HepG2 (cell line): ENCODE measurements around the gene ANKS6. TPM values are rescaled to one million over a fixed set of nuclear protein-coding genes. Genes with fewer than 3 reads are reported as not detected.

ENCODE experiments used
- ATAC-seq: fragments of 200-7000 bp; cut with Tn5 transposase; 3 replicates; pipeline ENCODE4 v1.9.1; 2020; ENCODE audit warnings: mild to moderate bottlenecking, moderate library complexity
- BruUV-seq: library from RNA; stranded (reverse); fragments of 400-500 nt; replicated peaks from 2 replicates; lab custom pipeline; 2021; lab: Mats Ljungman, UMichigan
- CTCF ChIA-PET: fragments of 300-600 bp; formaldehyde crosslinking; extraction: SDS; loops from one replicate; lab custom pipeline; 2021; ENCODE audit warnings: low total read pairs, inconsistent platforms, low intra/inter-chr PET ratio; lab: Yijun Ruan, JAX
- POLR2A ChIA-PET: fragments of 350-600 bp; sonication (Branson Sonifier 250); formaldehyde crosslinking; loops from one replicate; lab custom pipeline; 2020; ENCODE audit warnings: antibody characterized with exemption, inconsistent platforms; lab: Yijun Ruan, JAX
- DNase-seq: peaks from one replicate; pipeline ENCODE4 v3.0.0-alpha.2; 2015; ENCODE audit warnings: low spot score
- FAIRE-seq: peaks from 3 replicates; lab custom pipeline; 2011; peaks lifted over from hg19 to GRCh38; lab: Jason Lieb, UNC
- H2AFZ ChIP-seq: one replicate; pipeline ENCODE4 v1.6.1; 2011; ENCODE audit warnings: low read length, inconsistent platforms
- H3K27ac ChIP-seq: fragments of 300-600 bp; 3 replicates; pipeline ENCODE4 v1.8.0; 2011; ENCODE audit warnings: mixed run types, mild to moderate bottlenecking, mixed read lengths, low read length, inconsistent platforms; ENCODE audit not compliant: insufficient read depth; ENCODE audit errors: extremely low read length
- H3K27me3 ChIP-seq, 2 experiments: fragments of 200-600 bp in 1 of 2; 2 replicates in 1 of 2; 3 replicates in 1 of 2; pipeline versions ENCODE4 v1.6.0 to v1.8.0; 2011; ENCODE audit warnings: low read length in 2 of 2, mild to moderate bottlenecking in 2 of 2, moderate library complexity in 2 of 2, inconsistent platforms in 1 of 2; ENCODE audit not compliant: insufficient read depth in 2 of 2, control insufficient read depth in 1 of 2
- H3K36me3 ChIP-seq, 2 experiments: fragments of 200-600 bp in 1 of 2; replicated peaks in 1 of 2; 2 replicates in 1 of 2; 3 replicates in 1 of 2; pipeline versions ENCODE4 v1.5.1 to v1.8.0; 2011; ENCODE audit warnings: low read length in 2 of 2, inconsistent platforms in 1 of 2; ENCODE audit not compliant: insufficient read depth in 2 of 2, control insufficient read depth in 1 of 2
- H3K4me1 ChIP-seq: 2 replicates; pipeline ENCODE4 v1.5.1; 2012; ENCODE audit warnings: low read length, inconsistent platforms; ENCODE audit not compliant: insufficient read depth
- H3K4me2 ChIP-seq: 2 replicates; pipeline ENCODE4 v1.6.0; 2011; ENCODE audit warnings: low read depth, low read length, inconsistent platforms
- H3K4me3 ChIP-seq, 3 experiments: fragments of 200-600 bp in 1 of 3; sonication (generic), shearing (Covaris generic) in 1 of 3; replicated peaks in 1 of 3; 2 replicates each; pipeline ENCODE4 v1.5.1; 2011 to 2016; ENCODE audit warnings: low read length in 3 of 3, inconsistent platforms in 2 of 3, low read depth in 2 of 3, mild to moderate bottlenecking in 2 of 3, control low read depth in 1 of 3, mixed read lengths in 1 of 3; ENCODE audit not compliant: insufficient read depth in 1 of 3
- H3K79me2 ChIP-seq: one replicate; pipeline ENCODE4 v1.6.1; 2011; ENCODE audit warnings: low read length, inconsistent platforms; ENCODE audit not compliant: insufficient read depth
- H3K9ac ChIP-seq: 2 replicates; pipeline ENCODE4 v1.6.0; 2011; ENCODE audit warnings: mild to moderate bottlenecking, low read depth, low read length, inconsistent platforms; ENCODE audit not compliant: insufficient read depth
- H3K9me3 ChIP-seq: 2 replicates; pipeline ENCODE4 v1.5.1; 2012; ENCODE audit warnings: mild to moderate bottlenecking, low read length
- H4K20me1 ChIP-seq: 2 replicates; pipeline ENCODE4 v1.6.0; 2011; ENCODE audit warnings: inconsistent platforms, mild to moderate bottlenecking, low read length, moderate library complexity; ENCODE audit not compliant: insufficient read depth
- CCDC6 ChIP-seq: sonication (generic); formaldehyde crosslinking; IDR thresholded peaks from 2 replicates; pipeline ENCODE4 v1.8.1; 2022; ENCODE audit warnings: mild to moderate bottlenecking, missing genetic modification reagents, moderate library complexity
- FOSL1 ChIP-seq: sonication (generic); formaldehyde crosslinking; IDR thresholded peaks from 2 replicates; pipeline ENCODE4 v1.9.0; 2021; ENCODE audit warnings: missing genetic modification reagents, borderline replicate concordance
- HNRNPUL1 ChIP-seq: fragments of 200-400 bp; formaldehyde crosslinking; IDR thresholded peaks from 2 replicates; pipeline ENCODE4 v1.6.1; 2017; ENCODE audit warnings: low read depth, mild to moderate bottlenecking, low read length, moderate library complexity
- PAWR ChIP-seq: sonication (generic); formaldehyde crosslinking; IDR thresholded peaks from 2 replicates; pipeline ENCODE4 v1.4.0; 2020; ENCODE audit warnings: missing genetic modification reagents, mild to moderate bottlenecking, borderline replicate concordance
- SMC3 ChIP-seq: IDR thresholded peaks from 2 replicates; pipeline ENCODE4 v1.6.1; 2011; ENCODE audit warnings: low read length, improper control_type of control experiment
- ZFP1 ChIP-seq: IDR thresholded peaks from 2 replicates; pipeline ENCODE4 v1.6.1; 2016
- ZFP36L1 ChIP-seq: sonication (generic); formaldehyde crosslinking; IDR thresholded peaks from 2 replicates; pipeline ENCODE4 v1.8.0; 2022; ENCODE audit warnings: mild to moderate bottlenecking, missing genetic modification reagents, moderate library complexity
- ZFP82 ChIP-seq: sonication (generic); formaldehyde crosslinking; IDR thresholded peaks from 2 replicates; pipeline ENCODE4 v1.5.1; 2020; ENCODE audit warnings: mild to moderate bottlenecking, missing genetic modification reagents, borderline replicate concordance
- ZFP90 ChIP-seq: sonication (generic); formaldehyde crosslinking; IDR thresholded peaks from 2 replicates; pipeline ENCODE4 v1.8.0; 2022; ENCODE audit warnings: missing genetic modification reagents, mild to moderate bottlenecking, inconsistent platforms, borderline replicate concordance
- ZNF570 ChIP-seq: sonication (generic); formaldehyde crosslinking; IDR thresholded peaks from 2 replicates; pipeline ENCODE4 v1.4.0; 2020; ENCODE audit warnings: mild to moderate bottlenecking, missing genetic modification reagents, borderline replicate concordance
- ZNF644 ChIP-seq: IDR thresholded peaks from 2 replicates; pipeline ENCODE4 v1.6.1; 2016; ENCODE audit warnings: low read depth
- ZNF678 ChIP-seq: sonication (generic); formaldehyde crosslinking; IDR thresholded peaks from 2 replicates; pipeline ENCODE4 v1.4.0; 2020; ENCODE audit warnings: mild to moderate bottlenecking, missing genetic modification reagents
- WGBS: methylation state at CpG from one replicate; pipeline ENCODE4 v1.1.6; 2017; ENCODE audit warnings: low lambda C conversion rate; 5-methylcytosine and 5-hydroxymethylcytosine counted together
- in situ Hi-C: cut with HindIII; loops from 2 replicates; pipeline ENCODE4 v1.10.0; 2017; ENCODE audit warnings: low pct_unique_long_range_greater_than_20kb; ENCODE audit not compliant: extremely low pct_ligation_motif_present
- intact Hi-C: fragments of 100-400 bp; cut with micrococcal nuclease; formaldehyde crosslinking; loops from one replicate; pipeline ENCODE4 v1.10.0; 2022; ENCODE audit not compliant: unreplicated experiment
- polyA plus RNA-seq, 8 experiments: library from polyadenylated mRNA; depleted of rRNA in 3 of 8; stranded (reverse) in 7 of 8; unstranded in 1 of 8; fragments of >200 nt; fragmentation: Illumina TruSeq in 4 of 8; extraction: Trizol in 4 of 8; gene quantifications; 2 replicates each; pipeline versions ENCODE4 v1.2.1 to v1.2.3, GENCODE V29; 2011 to 2016; ENCODE audit warnings: low read depth in 4 of 8, missing spikeins in 1 of 8, mixed read lengths in 1 of 8; ENCODE audit not compliant: insufficient read depth in 1 of 8
- total RNA-seq, 5 experiments: library from RNA; depleted of rRNA; stranded (reverse); fragments of >200 nt; fragmentation: Illumina TruSeq; extraction: Trizol; gene quantifications; 2 replicates each; pipeline ENCODE4 v1.2.3, GENCODE V29; 2016; ENCODE audit warnings: low read depth in 1 of 5
- TF ChIP-seq, protein P1 (sequence below): sonication (generic); formaldehyde crosslinking; IDR thresholded peaks from 2 replicates; pipeline ENCODE4 v1.5.0; 2020; ENCODE audit warnings: mild to moderate bottlenecking, missing genetic modification reagents, borderline replicate concordance

Gene ANKS6
- total and polyA plus RNA-seq, 2 of the 13 experiments (the other 11 are each of a cell fraction or from before 2014, with no cell fraction given) = 8.8 to 10.7 TPM

DNA sequence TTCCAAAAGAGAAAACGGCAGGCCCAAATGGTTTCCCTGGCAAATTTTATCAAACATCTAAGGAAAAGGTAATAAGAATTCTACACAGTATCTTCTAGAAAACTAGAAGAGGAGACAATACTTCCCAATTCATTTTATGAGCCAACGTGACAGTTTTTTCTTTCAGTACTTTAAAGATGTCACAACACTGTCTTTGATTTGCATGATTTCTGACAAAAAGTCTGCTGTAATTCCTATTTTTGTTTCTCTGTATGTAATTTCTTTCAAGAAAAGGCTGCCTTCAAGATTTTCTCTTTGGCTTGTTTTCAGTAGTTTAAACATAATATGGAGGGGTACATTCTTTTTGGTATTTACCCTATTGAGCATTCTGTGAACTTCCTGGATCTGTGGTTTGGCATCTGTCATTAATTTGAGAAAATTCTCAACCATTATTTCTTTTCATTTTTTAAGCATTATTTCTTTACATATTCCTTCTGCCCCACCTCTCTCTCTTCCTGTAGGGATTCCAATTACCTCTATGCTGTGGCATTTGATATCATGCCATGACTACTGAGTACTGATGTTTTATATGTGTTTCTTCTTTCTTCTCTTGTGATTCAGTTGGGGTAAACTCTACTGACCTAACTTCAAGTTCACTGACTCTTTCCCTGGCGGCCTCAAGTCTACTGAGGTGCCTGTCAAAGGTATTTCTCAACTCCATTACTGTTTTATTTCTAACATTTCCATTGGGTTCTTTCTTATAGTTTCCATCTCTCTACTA, 32.2 kb downstream of the ANKS6 start:
- no TSS peak for BruUV-seq
- ATAC-seq (no peak), DNase-seq (no peak), FAIRE-seq (no peak)
- H3K36me3 ChIP-seq = peaks cover 0 to 2% of the 10 kb centered on the region in 2 experiments; a peak in 1 of 5 replicates
- no peak overlapping the region for H3K4me3 ChIP-seq
- H3K4me2 ChIP-seq = no peak overlapping the region
- ChIA-PET POLR2A (no interaction called here), CTCF (no interaction called here)
- no peaks in the 10 kb centered on the region for H3K9me3 ChIP-seq
- no peaks in the 10 kb centered on the region for H3K79me2 ChIP-seq
- no peak overlapping the region for H3K27ac ChIP-seq
- no peak overlapping the region for H3K9ac ChIP-seq
- in situ Hi-C loops = no loop called here
- no peaks in the 10 kb centered on the region for H3K27me3 ChIP-seq
- intact Hi-C loops = no loop called here
- no peaks in the 10 kb centered on the region for H3K4me1 ChIP-seq
- TF ChIP-seq SMC3 (no peak), ZFP36L1 (CRISPR knock-in tag) (no peak), FOSL1 (no peak), ZFP90 (CRISPR knock-in tag) (no peak), ZNF678 (CRISPR knock-in tag) (no peak)
- H2AFZ ChIP-seq = no peak overlapping the region
- no peaks in the 10 kb centered on the region for H4K20me1 ChIP-seq
- 91% methylated on average over 3 of the region's 3 CpGs for WGBS

DNA sequence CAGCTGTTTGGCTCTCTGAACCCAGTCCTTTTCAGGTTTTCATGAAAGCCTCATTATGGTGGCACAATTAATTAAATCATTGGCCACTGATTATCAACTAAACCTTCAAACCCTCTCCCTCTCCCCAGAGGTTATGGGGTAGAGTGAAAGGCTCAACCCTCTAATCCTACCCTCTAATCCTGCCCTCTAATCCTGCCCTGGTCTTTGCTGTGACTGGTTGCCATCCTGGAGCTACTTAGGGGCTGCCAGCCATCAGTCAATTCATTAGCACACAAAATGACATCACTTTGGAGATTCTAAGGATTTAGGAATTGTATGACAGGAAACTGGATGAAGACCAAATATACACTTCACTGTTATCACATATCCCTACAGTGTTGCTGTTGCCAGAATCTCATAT, 36.1 kb downstream of the ANKS6 start:
- Histone ChIP-seq H3K4me2 (no peak overlapping the region), H3K4me3 (no peak overlapping the region), H3K9ac (no peak overlapping the region), H2AFZ (no peak overlapping the region), H3K4me1 (no peaks in the 10 kb centered on the region), H4K20me1 (no peaks in the 10 kb centered on the region), H3K9me3 (peaks cover 9% of the 10 kb centered on the region), H3K36me3 (no peaks in the 10 kb centered on the region), H3K79me2 (no peaks in the 10 kb centered on the region), H3K27ac (no peak overlapping the region), H3K27me3 (no peaks in the 10 kb centered on the region)
- intact Hi-C loops (no loop called here), in situ Hi-C loops (no loop called here)
- ChIA-PET POLR2A (no interaction called here), CTCF (no interaction called here)
- DNase-seq (no peak), FAIRE-seq (no peak), ATAC-seq (no peak)
- no TSS peak for BruUV-seq
- TF ChIP-seq HNRNPUL1 (no peak), ZNF644 (no peak), ZFP1 (CRISPR knock-in tag) (no peak), PAWR (CRISPR knock-in tag) (no peak), ZFP82 (CRISPR knock-in tag) (no peak), ZNF570 (CRISPR knock-in tag) (no peak), CCDC6 (CRISPR knock-in tag) (no peak)
- TF ChIP-seq, protein P1, sequence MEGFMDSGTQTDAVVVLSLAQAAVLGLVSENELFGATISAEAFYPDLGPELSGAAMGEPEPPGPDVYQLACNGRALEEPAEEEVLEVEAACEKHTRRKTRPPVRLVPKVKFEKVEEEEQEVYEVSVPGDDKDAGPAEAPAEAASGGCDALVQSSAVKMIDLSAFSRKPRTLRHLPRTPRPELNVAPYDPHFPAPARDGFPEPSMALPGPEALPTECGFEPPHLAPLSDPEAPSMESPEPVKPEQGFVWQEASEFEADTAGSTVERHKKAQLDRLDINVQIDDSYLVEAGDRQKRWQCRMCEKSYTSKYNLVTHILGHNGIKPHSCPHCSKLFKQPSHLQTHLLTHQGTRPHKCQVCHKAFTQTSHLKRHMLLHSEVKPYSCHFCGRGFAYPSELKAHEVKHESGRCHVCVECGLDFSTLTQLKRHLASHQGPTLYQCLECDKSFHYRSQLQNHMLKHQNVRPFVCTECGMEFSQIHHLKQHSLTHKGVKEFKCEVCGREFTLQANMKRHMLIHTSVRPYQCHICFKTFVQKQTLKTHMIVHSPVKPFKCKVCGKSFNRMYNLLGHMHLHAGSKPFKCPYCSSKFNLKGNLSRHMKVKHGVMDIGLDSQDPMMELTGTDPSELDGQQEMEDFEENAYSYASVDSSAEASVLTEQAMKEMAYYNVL (CRISPR knock-in tag) = no peak
